Anterior cingulate cortex (tissue), 58 donors: ENCODE measurements around the gene VAV3.
"Not testable (repeated sequence)": the region's sequence is repeated elsewhere in the genome, so short reads cannot be mapped to it uniquely, and the experiment has no call there.

Experiments used
- DNase-seq, 58 donors: peaks; one replicate each; lab custom pipeline; 2025; lab: John Stamatoyannopoulos, UW

VAV3 gene

GRCh38 chr1:107895403-107896191 is 69.4 kb downstream of the VAV3 start:
- DNase-seq = no peak

GRCh38 chr1:107894605-107895004 is 70.4 kb downstream of the VAV3 start:
- DNase-seq = no peak

GRCh38 chr1:107893350-107893749 is 71.6 kb downstream of the VAV3 start:
- not testable (repeated sequence) for DNase-seq

GRCh38 chr1:107889524-107889923 is 75.5 kb downstream of the VAV3 start:
- no peak for DNase-seq

- no peak for DNase-seq
These were observed 81.4 kb downstream of the VAV3 start for GRCh38 chr1:107883562-107883961.

GRCh38 chr1:107879927-107880326 is 85.1 kb downstream of the VAV3 start:
- no peak for DNase-seq

- no peak for DNase-seq
These were observed 85.6 kb downstream of the VAV3 start for GRCh38 chr1:107879346-107879745.

- DNase-seq = no peak
These were observed 87.2 kb downstream of the VAV3 start for GRCh38 chr1:107877745-107878144.

GRCh38 chr1:107877092-107877491 is 87.9 kb downstream of the VAV3 start:
- DNase-seq = no peak

- DNase-seq = no peak
These were observed 89.3 kb downstream of the VAV3 start for GRCh38 chr1:107875689-107876088.

GRCh38 chr1:107874221-107874620 is 90.8 kb downstream of the VAV3 start:
- no peak for DNase-seq

GRCh38 chr1:107871687-107872395 is 93.1 kb downstream of the VAV3 start:
- DNase-seq = no peak

- DNase-seq = no peak
These were observed 93.7 kb downstream of the VAV3 start for GRCh38 chr1:107871259-107871658.

GRCh38 chr1:107870696-107871095 is 94.3 kb downstream of the VAV3 start:
- no peak for DNase-seq

- DNase-seq = no peak
These were observed 97.1 kb downstream of the VAV3 start for GRCh38 chr1:107867897-107868296.

GRCh38 chr1:107867422-107867821 is 97.6 kb downstream of the VAV3 start:
- DNase-seq = peak in 2 of 58 donors; percentile 1 to 3

GRCh38 chr1:107866870-107867269 is 98.1 kb downstream of the VAV3 start:
- DNase-seq = no peak

GRCh38 chr1:107865627-107866026 is 99.4 kb downstream of the VAV3 start:
- no peak for DNase-seq

GRCh38 chr1:107863342-107863741 is 101.6 kb downstream of the VAV3 start:
- DNase-seq = no peak

- DNase-seq = no peak
These were observed 102.9 kb downstream of the VAV3 start for GRCh38 chr1:107862064-107862463.

GRCh38 chr1:107858323-107858722 is 106.7 kb downstream of the VAV3 start:
- no peak for DNase-seq

- DNase-seq = no peak
These were observed 113.6 kb downstream of the VAV3 start for GRCh38 chr1:107851418-107851817.
